ENCODE data around the gene GET3. TPM values are rescaled to one million over a fixed set of nuclear protein-coding genes. Genes with fewer than 3 reads are reported as not detected.

GET3 gene
- total and polyA plus RNA-seq, 2 of the 13 experiments (the other 11 are each of a cell fraction or from before 2014, with no cell fraction given) = 57.7 to 59.4 TPM

GRCh38 chr19:12692960-12693359, 44.3 kb upstream of the GET3 start:
- WGBS (ENCODE audit: low lambda C conversion rate) = 92% methylated on average over 3 of the region's 5 CpGs

GRCh38 chr19:12694641-12695040, 42.7 kb upstream of the GET3 start:
- ATAC-seq = no peak

More at GRCh38 chr19:12692960-12693359, 44.3 kb upstream of the GET3 start:
- Histone ChIP-seq H3K9me3 (ENCODE audit: low read length) (no peaks in the 10 kb centered on the region), H4K20me1 (ENCODE audit: insufficient read depth, low read length) (no peaks in the 10 kb centered on the region), H2AFZ (ENCODE audit: low read length) (no peak overlapping the region), H3K36me3 (replicated peaks in 1 of 2; ENCODE audit: control insufficient read depth in 1 of 2, insufficient read depth in 2 of 2, low read length in 2 of 2) (peaks cover 0 to 5% of the 10 kb centered on the region in 2 experiments; a peak in 1 of 5 replicates), H3K9ac (ENCODE audit: insufficient read depth, low read depth, low read length) (no peak overlapping the region), H3K27me3 (ENCODE audit: control insufficient read depth in 1 of 2, insufficient read depth in 2 of 2, low read length in 2 of 2) (no peaks in the 10 kb centered on the region; a peak in 1 of 5 replicates), H3K27ac (ENCODE audit: extremely low read length, insufficient read depth, low read length) (no peak overlapping the region), H3K4me3 (replicated peaks in 1 of 3; ENCODE audit: insufficient read depth in 1 of 3, low read depth in 2 of 3, low read length in 3 of 3) (no peak overlapping the region), H3K4me1 (ENCODE audit: insufficient read depth, low read length) (peaks cover 16% of the 10 kb centered on the region), H3K4me2 (ENCODE audit: low read depth, low read length) (no peak overlapping the region), H3K79me2 (ENCODE audit: insufficient read depth, low read length) (peaks cover 4% of the 10 kb centered on the region)
- in situ Hi-C loops (cut with HindIII; ENCODE audit: extremely low pct_ligation_motif_present, low pct_unique_long_range_greater_than_20kb) = no loop called here
- ChIA-PET POLR2A (no interaction called here), CTCF (ENCODE audit: low intra/inter-chr PET ratio, low total read pairs) (no interaction called here)
- DNase-seq (ENCODE audit: low spot score) (no peak), FAIRE-seq (no peak), ATAC-seq (no peak)
- intact Hi-C loops (cut with micrococcal nuclease; ENCODE audit: unreplicated experiment) = no loop called here
- no peak for TF ChIP-seq TRIM22 (IDR thresholded peaks at IDR 0.05)
- no peak for TF ChIP-seq HNRNPL (IDR thresholded peaks at IDR 0.05; ENCODE audit: low read depth, low read length)
- TF ChIP-seq ZNF768 (CRISPR knock-in tag; IDR thresholded peaks at IDR 0.05) = peak; percentile 85
- BruUV-seq (replicated peaks) = no TSS peak

More at GRCh38 chr19:12694641-12695040, 42.7 kb upstream of the GET3 start:
- Histone ChIP-seq H3K9me3 (ENCODE audit: low read length) (no peaks in the 10 kb centered on the region), H3K27me3 (ENCODE audit: control insufficient read depth in 1 of 2, insufficient read depth in 2 of 2, low read length in 2 of 2) (no peaks in the 10 kb centered on the region; a peak in 1 of 5 replicates), H3K79me2 (ENCODE audit: insufficient read depth, low read length) (peaks cover 4% of the 10 kb centered on the region), H2AFZ (ENCODE audit: low read length) (no peak overlapping the region), H3K4me3 (replicated peaks in 1 of 3; ENCODE audit: insufficient read depth in 1 of 3, low read depth in 2 of 3, low read length in 3 of 3) (no peak overlapping the region), H3K27ac (ENCODE audit: extremely low read length, insufficient read depth, low read length) (no peak overlapping the region), H3K4me1 (ENCODE audit: insufficient read depth, low read length) (peaks cover 16% of the 10 kb centered on the region), H3K4me2 (ENCODE audit: low read depth, low read length) (peak overlapping the region; percentile 86; the same call in 1 of the 2 replicates), H3K9ac (ENCODE audit: insufficient read depth, low read depth, low read length) (no peak overlapping the region), H3K36me3 (replicated peaks in 1 of 2; ENCODE audit: control insufficient read depth in 1 of 2, insufficient read depth in 2 of 2, low read length in 2 of 2) (peaks cover 0 to 5% of the 10 kb centered on the region in 2 experiments; a peak in 1 of 5 replicates), H4K20me1 (ENCODE audit: insufficient read depth, low read length) (no peaks in the 10 kb centered on the region)
- POLR2A ChIA-PET = no interaction called here
- intact Hi-C loops (cut with micrococcal nuclease; ENCODE audit: unreplicated experiment) = no loop called here
- BruUV-seq (replicated peaks) = no TSS peak
- CTCF ChIA-PET (ENCODE audit: low intra/inter-chr PET ratio, low total read pairs) = no interaction called here
- TF ChIP-seq AGO2 (optimal IDR thresholded peaks at IDR 0.05; ENCODE audit: low read depth, low read length) = peak; percentile 21
- no peak for TF ChIP-seq TEAD3 (CRISPR knock-in tag; optimal IDR thresholded peaks at IDR 0.05; ENCODE audit: borderline replicate concordance)
- in situ Hi-C loops (cut with HindIII; ENCODE audit: extremely low pct_ligation_motif_present, low pct_unique_long_range_greater_than_20kb) = no loop called here
- DNase-seq (ENCODE audit: low spot score) = no peak
- no peak for FAIRE-seq
- WGBS (ENCODE audit: low lambda C conversion rate) = 89% methylated on average over 5 of the region's 16 CpGs

Data from HepG2 (cell line).